NOMO-1 treated with DMSO at 0.1 percent for 48 hours (cell line): ENCODE measurements around the gene C10orf143.
"Not testable (repeated sequence)": the region's sequence is repeated elsewhere in the genome, so short reads cannot be mapped to it uniquely, and the experiment has no call there.

Source experiments
- DNase-seq: peaks from one replicate; lab custom pipeline; 2025; ENCODE audit not compliant: unreplicated experiment; lab: John Stamatoyannopoulos, UW

The C10orf143 gene

DNA sequence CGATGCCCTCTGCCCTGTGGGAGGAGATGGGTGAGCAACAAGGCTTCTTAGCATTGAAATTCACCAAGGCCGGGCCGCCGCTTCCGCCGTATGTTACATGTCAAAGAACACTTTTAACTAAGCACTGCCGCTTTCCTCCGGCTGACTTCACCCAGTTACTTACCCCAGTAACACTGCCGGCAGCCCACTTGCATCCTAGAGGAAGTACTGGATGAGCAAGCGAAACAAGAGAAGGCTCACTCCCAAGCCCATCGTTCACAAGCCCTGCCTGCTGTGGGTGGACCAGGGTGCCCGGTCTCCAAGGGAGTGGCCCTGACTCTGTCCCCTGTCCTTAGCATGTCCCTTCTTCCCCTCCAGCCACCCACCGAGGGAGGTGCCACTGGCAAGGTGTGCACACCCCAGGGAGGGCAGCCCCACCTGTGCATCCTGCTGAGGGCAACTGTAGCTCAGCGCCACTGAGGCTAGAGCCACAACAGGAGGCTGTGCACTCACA, 73.4 kb downstream of the C10orf143 start:
- no peak for DNase-seq

DNA sequence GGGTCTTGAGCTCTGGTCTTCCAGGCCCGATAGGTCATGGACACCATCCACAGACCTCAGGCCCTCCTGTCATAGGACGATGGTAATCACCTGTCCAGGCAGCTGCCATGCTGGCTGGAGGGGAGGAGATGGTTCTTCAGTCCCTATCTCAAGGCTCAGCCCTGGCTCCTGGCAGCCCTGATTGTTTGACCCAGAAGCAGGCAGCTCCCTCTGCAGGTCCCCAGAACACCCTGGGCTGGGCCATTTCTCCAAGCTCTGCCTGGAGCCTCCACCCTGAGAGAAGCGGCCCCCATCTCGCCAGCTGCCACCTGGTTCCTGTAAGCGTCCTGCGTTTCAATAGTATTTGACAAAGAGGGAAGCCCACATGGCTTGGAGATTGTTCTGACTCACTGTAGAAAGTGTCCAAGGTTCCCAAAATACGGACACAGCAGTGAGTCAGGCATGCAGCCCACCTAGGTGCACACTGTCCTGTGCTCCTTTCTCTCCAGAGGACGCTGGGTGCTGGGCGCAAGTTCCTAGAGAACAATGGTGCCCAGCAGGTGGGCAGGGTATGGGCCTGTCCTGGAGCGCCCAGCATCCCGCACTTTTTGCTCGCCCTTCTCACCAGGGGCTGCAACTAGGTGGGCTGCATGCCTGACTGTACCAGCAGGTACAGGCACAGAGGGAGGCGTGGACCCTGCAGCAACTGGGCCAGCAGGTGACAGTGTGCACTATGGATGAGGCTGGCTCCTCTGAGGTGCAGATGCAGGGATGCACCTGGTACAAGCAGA, 74.1 kb downstream of the C10orf143 start:
- DNase-seq, result no peak

DNA sequence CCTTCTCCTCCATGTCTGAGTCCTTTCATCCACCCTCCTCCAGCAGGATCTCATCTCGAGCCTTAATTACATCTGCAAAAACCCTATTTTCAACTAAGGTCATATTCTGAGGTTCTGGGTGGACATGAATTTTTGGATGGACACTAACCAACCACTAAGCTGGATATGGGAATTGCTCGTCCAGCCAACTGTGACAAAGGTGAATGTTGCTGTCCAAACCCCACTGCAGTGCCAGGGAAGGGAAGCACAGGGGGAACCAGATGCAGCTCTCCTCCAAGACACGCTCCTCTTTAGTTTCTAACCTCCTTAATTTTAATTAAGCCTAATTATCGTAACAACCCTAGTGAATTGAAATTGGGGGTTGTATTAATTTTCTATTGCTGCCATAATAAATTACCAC, 81.4 kb downstream of the C10orf143 start:
- no peak for DNase-seq

DNA sequence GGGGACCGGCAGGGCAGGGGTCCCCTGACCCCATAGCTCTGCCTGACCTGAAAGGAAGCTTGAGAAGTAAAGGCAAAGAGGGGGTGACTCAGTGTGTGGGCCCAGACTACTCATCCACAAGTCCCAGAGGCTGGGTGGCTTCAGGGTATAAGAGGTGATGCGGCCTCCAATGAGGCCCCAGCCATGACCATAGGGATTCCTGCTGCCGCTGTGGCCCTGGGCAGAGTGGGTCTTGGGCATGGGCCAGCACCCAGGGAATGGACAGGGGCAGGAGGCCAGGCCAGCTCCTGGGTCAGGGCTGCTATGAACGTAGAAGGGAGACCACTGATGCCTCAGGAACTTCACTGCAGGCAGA, 82.2 kb downstream of the C10orf143 start:
- no peak for DNase-seq

DNA sequence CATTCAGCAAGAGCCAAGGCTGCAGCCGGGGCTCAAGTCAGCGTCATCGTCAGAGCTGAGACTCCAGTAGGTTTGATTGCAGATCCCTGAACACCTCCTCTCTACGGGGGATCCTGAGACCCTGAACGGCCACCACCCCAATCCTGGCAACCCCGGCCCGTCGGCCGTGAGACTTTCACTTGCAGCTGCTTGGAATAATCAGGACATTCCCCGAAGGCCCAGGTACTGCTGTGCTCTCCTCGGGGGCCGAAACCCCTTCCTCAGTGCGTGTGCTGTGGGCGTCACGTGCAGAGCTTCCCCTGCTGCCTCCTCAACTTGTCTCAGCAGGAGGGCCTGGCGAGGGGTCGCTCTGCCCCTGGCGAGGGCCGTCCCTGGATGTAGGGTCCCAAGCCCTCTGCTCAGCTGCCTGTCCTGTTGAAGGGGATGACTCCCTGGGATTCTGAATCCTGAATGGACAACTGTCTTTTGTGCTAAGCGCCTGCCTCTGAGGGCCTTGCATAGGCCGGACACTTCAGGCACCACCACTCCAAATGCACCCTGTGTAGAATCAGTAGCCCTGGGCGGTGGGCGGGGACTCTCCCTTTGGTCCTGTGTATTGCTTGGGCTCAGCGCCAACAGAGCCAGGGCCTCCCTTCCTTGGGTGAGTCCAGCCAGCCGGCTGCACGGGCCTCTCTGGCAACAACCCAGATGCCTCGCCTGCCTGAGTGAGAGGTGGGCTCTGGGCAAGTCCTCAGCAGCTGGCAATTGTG, 82.7 kb downstream of the C10orf143 start:
- DNase-seq, result no peak

DNA sequence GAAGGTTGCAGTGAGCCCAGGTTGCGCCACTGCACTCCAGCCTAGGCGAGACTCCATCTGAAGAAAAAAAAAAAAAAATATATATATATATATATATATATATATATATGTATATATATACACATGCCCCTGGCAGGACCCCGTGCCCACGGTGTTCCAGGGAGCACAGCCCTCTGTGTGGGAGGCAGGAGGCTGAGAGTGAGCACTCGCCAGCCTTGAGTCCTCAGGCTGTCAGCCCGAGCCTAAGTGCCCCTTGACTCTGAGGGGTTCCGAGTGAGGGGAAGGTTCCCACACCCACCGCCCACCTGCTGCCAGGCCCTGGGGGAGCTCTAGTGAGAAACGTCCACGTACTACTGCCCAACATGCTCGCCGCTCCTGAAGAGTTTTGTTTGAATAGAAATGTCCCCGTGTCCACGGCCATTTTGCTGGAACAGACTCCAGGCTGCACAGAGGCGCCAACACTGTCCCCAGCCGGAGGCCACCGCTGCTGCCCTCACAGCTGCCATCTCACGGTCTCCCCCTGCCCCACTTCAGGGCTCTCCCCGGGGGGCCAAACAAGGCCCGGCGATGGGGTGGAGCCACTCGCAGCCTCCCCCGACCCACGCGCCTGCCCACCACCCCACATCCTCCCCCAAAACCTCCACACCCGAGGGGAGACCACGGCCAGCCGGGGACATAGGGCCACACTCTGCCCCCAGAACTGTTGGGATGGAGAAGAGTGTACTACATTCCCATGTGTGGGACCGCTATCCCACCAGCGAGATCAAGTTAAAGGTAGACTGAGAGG, 83.8 kb downstream of the C10orf143 start:
- no peak for DNase-seq

DNA sequence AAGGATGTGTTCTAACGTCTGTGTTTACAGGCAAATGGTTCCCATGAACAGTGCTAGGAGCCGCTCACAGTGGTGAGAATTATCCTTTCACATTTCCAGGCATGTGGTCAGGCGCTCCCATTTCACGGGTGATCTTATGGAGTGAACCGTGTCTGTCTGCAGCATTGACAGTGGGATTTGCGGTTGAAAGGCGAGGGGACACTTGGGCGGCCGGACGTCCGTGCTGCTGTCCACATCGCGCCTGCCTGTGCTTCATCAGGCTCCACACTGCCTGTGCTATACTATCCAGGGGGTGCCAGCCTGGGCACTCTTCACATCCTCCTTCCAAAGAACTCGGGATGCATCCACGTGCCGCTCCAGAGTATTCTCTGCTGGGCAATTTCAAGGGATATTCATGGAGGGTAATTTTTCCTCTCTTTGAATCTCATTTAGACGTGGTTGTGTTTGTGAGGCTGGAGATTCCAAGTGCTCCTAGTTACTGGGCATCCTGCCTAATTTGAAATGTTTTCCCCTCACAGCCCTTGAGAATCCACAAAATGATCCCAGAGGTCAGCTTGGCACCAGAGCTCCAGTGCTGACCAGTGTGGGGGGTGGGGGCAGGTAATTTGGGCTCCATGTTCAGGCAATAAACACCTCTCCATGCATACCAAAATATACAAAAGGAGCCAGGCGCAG, 84.7 kb downstream of the C10orf143 start:
- no peak for DNase-seq

DNA sequence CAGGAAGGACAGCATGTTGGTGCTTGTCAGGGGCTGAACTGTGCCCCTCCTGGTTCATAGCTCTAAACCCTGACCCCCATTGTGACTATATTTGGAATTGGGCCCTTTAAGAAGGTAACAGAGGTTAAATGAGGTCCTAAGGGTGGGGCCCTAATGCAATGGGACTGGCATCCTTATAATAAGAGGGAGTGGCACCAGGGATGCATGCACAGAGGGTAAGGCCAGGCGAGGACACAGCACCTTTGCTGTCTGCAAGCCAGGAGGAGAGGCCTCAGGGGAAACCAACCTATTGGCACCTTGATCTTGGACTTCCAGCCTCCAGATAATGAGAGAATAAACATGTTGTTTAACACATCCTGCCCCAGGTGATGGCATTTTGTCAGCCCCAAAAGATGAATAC, 85.3 kb downstream of the C10orf143 start:
- no peak for DNase-seq

DNA sequence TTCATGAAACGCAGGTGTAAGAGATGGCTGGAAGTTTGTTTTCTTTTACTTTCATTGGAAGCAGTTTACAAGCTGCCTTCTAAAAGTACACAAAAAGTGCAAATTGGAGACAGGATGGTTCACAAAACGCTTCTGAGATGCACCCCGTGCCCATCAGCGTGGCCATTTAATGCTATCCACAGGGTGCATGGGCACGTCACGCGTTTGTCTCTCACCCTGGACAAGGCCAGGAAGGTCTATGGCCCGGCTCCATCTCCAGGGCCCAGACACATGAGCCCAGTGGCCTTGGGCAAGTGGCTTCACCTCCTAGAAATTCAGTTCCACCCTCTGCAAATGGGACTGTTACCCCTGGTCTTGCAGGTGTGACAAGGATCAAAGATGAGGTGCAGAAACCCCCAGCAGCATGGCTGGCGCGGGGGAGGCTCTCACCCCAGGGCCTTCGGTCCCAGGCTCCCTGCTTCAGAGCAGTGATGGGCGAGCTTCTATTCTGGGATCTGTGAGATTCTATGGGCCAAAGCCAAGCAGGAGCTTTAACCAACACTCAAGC, 85.8 kb downstream of the C10orf143 start:
- no peak for DNase-seq

DNA sequence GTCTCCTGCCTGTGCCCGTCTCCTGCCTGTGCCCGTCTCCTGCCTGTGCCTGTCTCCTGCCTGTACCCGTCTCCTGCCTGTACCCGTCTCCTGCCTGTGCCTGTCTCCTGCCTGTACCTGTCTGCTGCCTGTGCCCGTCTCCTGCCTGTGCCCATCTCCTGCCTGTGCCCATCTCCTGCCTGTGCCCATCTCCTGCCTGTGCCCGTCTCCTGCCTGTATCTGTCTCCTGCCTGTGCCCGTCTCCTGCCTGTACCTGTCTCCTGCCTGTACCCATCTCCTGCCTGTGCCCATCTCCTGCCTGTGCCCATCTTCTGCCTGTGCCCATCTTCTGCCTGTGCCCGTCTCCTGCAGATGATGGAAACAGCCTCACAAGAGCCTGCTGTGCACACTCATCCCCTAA, 86.3 kb downstream of the C10orf143 start:
- DNase-seq, result not testable (repeated sequence)

DNA sequence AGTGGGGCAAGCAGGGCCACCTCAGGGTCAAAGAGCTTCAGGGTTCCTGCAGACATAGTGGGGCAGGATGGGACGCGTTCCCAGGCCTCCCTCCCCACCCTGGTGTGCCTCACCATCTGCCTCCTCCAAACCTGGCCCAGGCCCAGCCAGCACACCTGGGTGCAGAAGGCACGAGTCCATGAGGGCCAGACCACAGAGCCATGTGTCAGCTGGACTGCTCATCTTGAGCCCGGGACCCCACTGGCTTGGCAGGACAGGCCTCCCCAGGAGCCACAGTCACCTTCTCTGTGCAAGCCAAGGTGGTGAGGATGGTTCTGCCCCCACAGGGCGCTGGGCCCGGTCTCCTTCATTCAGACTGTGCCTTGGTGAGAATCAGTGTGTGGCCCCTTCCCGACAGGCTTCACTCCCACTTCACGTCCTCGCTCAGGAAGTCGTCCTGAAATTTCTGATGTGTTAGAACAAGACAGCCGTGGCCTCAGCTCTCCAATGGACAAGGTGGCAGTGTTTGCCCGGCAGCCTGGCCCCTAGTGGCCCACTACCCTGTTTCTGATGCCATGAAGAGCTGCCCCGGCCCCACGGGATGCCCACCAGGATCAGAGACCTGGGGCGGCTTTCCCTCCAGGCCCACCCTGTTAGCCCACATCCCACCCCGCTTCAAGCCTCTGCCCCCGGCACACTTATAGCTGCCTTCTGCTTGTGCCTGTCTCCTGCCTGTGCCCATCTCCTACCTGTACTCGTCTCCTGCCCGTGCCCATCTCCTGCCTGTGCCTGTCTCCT, 87.0 kb downstream of the C10orf143 start:
- no peak for DNase-seq

DNA sequence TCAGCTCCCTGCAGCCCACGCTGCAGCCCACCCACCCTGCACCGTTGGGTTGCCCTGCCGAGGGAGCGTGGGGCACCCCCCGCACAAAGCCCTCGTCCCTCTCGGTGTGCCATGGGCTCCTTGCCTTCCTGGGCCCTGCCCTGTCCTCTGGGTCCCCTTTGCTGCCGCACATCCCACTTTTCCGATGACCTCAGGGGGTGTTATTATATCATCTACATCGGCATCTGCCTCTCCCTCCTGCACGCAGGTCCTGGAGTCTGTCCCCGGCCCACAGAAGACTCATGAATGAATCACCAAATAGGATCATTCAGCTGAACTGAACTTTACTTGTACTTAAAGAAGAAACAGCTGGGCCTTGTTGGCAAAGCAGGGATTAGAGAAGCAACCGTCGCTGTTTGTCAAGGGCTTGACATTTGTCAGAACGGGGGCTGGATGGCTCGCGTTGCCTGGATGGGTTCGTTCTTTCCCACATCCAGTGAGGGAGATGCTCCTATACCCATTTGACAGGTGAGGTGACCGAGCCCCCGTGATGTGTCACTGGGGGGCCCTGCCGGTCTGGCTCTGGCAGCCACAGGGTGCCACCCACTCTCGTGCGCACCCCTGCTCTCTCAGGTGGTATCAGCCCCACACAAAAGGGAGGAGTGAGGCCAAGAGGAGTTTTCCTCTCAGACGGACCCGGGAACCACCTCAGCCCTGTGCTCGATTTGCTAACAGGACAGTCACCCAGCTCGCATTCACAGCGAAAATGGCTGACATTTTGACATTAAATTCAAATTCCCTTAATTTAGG, 87.9 kb downstream of the C10orf143 start:
- DNase-seq, result no peak

DNA sequence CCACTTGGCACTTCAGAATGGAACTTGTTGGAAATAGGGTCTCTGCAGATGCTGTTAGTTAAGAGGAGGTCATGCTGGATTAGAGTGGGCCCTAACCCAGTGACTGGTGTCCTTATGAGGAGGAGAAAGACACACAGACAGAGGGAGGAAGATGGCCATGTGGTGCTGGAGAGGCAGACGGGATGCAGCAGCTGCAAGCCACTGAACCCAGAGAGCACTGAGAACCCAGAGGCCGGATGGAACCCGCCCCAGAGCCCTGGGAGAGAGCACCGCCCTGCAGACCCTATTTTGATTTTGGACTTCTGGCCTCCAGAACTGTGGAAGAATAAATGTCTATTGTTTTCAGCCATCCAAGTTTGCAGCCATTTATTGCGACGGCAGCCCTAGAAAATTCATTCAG, 88.5 kb downstream of the C10orf143 start:
- DNase-seq, result no peak

DNA sequence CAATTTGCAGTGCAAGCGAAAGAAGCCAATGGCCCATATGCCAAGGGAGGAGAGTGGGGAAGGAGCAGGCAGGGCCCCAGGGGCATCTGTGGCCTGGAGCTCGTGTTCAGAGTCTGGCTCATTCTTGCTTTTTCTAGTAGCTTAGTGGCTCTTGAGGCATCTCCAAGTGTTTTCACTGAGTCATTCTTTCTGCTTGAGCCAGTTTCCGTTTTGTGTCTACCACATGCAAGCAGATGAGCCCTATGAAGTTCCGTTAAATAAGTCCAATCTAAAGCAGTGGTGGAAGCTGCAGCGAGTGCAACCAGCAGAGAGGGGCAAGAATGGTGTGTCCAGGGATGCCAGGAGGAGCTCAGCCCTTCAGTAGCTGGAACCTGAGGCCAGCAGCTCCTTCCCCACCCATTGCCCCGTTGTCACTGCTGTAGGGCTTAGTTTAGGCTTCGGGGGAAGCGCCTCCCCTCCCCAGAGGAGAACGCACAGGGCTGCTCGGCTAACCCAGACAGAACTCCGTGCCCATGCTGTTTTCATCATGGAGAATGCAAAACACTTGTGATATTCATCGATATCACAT, 89.2 kb downstream of the C10orf143 start:
- DNase-seq, result no peak

DNA sequence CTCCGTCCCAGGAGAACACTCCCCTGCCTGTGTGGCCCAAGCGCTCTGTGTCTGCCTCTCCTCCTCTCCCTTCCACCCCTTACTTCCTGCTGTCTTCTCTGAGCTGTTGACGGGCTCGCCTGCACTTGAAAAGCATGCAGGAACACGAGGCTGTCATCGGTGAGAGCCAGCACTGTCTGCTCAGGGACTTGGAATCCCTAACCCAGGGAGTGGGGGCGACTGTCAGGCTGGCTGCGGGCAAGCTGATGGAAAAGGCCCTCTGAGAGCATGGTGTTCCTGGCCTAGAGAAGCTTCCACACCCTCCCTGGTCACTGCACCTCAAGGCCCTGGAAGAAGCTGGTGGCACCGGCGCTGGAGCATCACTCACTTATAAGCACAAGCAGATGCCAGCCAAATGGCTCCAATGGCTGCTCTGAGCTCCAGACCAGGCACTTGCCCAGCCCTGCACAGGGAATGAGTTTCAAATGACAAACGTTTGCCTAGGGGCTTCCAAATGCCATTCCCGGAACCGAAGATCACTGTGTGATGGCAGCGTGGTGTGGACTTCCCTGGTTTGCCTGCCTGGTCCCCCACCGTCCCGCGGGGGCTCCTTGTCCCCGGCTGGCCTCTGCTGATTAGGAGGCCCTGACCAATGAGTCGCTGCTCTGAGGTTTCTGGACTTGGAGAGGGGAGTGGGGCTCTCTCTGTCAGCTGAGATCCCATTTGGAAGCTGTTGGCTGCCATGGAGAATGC, 89.8 kb downstream of the C10orf143 start:
- no peak for DNase-seq

DNA sequence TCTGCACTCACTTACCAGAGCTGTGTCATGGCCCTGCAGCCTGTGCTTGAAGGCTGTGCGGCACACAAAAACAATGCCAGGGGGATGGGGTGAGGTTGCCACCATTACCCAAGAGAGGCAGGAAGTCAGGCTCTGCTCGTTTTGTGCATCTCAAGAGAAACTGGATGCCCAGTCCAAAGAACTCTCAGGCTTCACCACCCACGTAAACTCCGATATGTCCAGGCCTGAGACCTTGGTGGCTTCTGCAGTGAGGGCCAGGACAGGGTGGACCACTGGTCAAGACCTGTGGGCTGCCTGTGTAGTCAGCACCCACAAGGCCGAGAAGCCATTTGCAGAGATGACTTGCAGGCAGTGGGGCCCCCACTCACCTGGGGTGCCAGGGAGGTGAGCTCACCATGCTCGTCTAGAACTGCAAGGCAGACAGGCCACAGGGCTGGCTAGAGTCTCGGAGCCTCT, 91.9 kb downstream of the C10orf143 start:
- DNase-seq, result no peak

DNA sequence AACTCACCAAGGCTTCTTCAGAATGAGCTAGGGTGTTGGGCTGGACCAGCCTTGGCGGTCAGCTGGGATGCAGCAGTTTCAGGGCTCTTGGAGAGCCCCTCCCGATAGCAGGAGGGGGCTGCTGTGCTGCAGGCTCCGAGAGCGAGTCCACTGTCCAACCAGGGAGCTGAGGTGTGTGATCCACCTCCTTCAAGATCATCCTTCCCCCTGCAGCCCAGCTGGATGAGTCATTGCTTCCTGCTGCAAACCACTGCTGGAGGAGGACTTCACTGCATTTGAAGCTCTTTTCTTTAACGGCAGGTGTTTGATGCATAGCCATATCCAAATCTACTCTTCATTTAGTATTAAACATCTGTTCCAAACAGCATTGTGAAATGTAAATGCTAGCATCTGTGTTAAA, 92.4 kb downstream of the C10orf143 start:
- DNase-seq, result no peak

DNA sequence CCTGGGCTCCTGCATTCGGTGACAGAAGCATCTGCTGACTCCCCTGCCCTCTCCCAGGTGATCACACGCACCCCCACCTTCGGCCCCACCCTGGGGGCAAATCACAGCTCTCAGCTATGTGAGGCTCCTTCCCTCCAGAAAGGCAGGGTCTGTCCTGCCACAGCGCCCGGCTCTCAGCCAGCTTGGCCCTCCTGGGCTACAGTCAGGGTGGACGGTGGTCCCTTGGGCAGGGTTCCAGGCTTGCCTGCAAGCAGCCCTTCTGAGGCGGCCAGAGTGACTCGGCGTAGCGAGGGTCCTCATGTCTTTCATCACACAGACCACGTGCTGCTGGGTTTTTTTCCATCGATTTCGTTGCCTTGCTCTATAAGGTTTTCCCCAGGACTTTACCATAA, 93.0 kb downstream of the C10orf143 start:
- no peak for DNase-seq
